ENCODE measurements around the gene VPS26A.

DNA sequence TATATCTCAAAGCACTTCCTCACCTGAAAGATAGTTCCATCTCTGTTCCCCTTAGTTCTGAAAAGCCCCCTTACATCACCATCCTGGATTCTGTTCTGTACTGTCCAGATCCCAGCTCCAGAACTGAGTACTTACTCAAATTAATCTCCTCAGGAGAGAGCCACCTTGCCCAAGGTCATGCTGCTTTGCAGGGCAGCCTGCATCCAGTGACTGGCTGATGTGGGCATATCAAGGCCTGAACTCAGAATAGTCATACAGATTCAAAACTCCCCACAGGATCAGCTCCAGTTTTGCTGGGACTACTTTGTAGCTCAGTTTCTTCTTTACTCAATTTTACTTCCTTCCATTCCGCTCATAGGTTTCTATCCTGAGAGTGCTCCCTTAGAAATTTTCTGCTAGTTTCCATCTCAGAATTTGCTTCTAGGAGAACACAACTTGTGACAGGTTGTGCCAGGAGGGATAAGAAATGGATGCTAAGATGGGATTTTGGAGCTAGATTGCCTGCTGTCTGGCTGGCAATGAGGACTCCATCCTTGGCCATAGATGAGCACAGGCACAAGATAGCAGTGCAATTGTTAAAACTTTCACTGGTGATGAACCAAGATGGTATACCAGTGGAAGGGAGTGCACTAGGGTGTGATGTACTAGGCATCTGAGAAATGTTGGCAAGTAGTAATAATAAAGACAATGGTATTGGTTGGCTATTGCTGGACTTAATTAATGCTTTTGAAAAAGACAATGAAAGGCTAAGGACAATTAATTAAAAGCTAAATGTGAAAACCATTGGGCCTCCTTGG lies 18.8 kb upstream of the VPS26A start:
- TF ChIP-seq TAF1 (IDR thresholded peaks at IDR 0.05; ENCODE audit: borderline replicate concordance, insufficient read depth, low read length) = no peak
- TF ChIP-seq REST (IDR thresholded peaks at IDR 0.05; ENCODE audit: insufficient read depth in 1 of 2, low read depth in 2 of 2, low read length in 2 of 2) = no peak
- TF ChIP-seq POLR2AphosphoS5 (IDR thresholded peaks at IDR 0.05; ENCODE audit: low read depth, low read length) = no peak
- TF ChIP-seq SIN3A (IDR thresholded peaks at IDR 0.05; ENCODE audit: borderline replicate concordance, insufficient read depth, low read length) = no peak

Data from PFSK-1 (cell line).